ENCODE measurements around the gene USP47. TPM values are rescaled to one million over a fixed set of nuclear protein-coding genes. Genes with fewer than 3 reads are reported as not detected.

USP47 gene
- total and polyA plus RNA-seq, 2 of the 8 experiments (the other 6 are each of a cell fraction or from before 2014, with no cell fraction given) = 4.2 to 21.3 TPM

- TF ChIP-seq CBX5 (IDR thresholded peaks at IDR 0.05; ENCODE audit: low read depth, low read length) (no peak), SIRT6 (IDR thresholded peaks at IDR 0.05; ENCODE audit: low read length) (no peak), CREB1 (IDR thresholded peaks at IDR 0.05) (no peak), POU5F1 (IDR thresholded peaks at IDR 0.05; ENCODE audit: low read depth, low read length) (no peak)
These were observed 30.2 kb downstream of the USP47 start (continued) for GRCh38 chr11:11871991-11872401.
